Stimulated activated naive CD8-positive, alpha-beta T cell treated with anti-CD3 and anti-CD28 coated beads, Interleukin-15, amount 100 ng/mL, for 72 hours (primary cell): ENCODE measurements around the gene NTN3.

ENCODE experiments used
- ATAC-seq: fragments of 150-1000 bp; cut with Tn5 transposase; 2 replicates; pipeline ENCODE4 v1.10.0; 2021; ENCODE audit warnings: mild to moderate bottlenecking, moderate library complexity
- DNase-seq, 2 donors: peaks; one replicate each; pipeline ENCODE4 v3.0.0; 2021 to 2022
- H3K27ac Mint-ChIP-seq, 2 donors: one replicate each; pipeline ENCODE4 v1.8.0; 2022; ENCODE audit warnings: mild to moderate bottlenecking in 2 of 2, mixed read lengths in 2 of 2, moderate library complexity in 2 of 2
- H3K27me3 Mint-ChIP-seq: one replicate; pipeline ENCODE4 v1.8.0; 2022; ENCODE audit warnings: mixed read lengths
- H3K4me1 Mint-ChIP-seq: one replicate; pipeline ENCODE4 v1.8.0; 2022; ENCODE audit warnings: mild to moderate bottlenecking, mixed read lengths
- H3K4me3 Mint-ChIP-seq, 2 donors: one replicate each; pipeline ENCODE4 v1.8.0; 2022; ENCODE audit warnings: mild to moderate bottlenecking in 2 of 2, mixed read lengths in 2 of 2, moderate library complexity in 1 of 2
- H3K9me3 Mint-ChIP-seq, 2 donors: one replicate each; pipeline ENCODE4 v1.8.0; 2022; ENCODE audit warnings: mixed read lengths in 2 of 2

NTN3 gene

GRCh38 chr16:2469399-2470233 is 1.5 kb upstream of the NTN3 start:
- no peak overlapping the region for H3K27ac Mint-ChIP-seq
- peaks cover 61% of the 10 kb centered on the region for H3K27me3 Mint-ChIP-seq
- no peak for DNase-seq
- no peaks in the 10 kb centered on the region for H3K9me3 Mint-ChIP-seq
- H3K4me1 Mint-ChIP-seq, result peaks cover 52% of the 10 kb centered on the region
- peak overlapping the region in 1 of 2 donors; percentile 44 for H3K4me3 Mint-ChIP-seq
- no peak for ATAC-seq

- H3K27ac Mint-ChIP-seq, result no peak overlapping the region
These were observed 879 bp upstream of the NTN3 start for GRCh38 chr16:2470234-2470601.

GRCh38 chr16:2470603-2471015 is 488 bp upstream of the NTN3 start:
- ATAC-seq (no peak), DNase-seq (no peak)

More at GRCh38 chr16:2470234-2470601, 879 bp upstream of the NTN3 start:
- DNase-seq, result no peak
- H3K9me3 Mint-ChIP-seq, result no peaks in the 10 kb centered on the region
- peak overlapping the region in 1 of 2 donors; percentile 44 for H3K4me3 Mint-ChIP-seq
- H3K4me1 Mint-ChIP-seq, result peaks cover 52% of the 10 kb centered on the region
- ATAC-seq, result no peak
- H3K27me3 Mint-ChIP-seq, result peaks cover 61% of the 10 kb centered on the region

GRCh38 chr16:2471653-2472487 is 773 bp downstream of the NTN3 start:
- Mint-ChIP-seq H3K9me3 (no peaks in the 10 kb centered on the region), H3K4me3 (peak overlapping the region in 1 of 2 donors; percentile 63), H3K4me1 (peaks cover 64% of the 10 kb centered on the region), H3K27me3 (peaks cover 57% of the 10 kb centered on the region), H3K27ac (no peak overlapping the region)
- ATAC-seq (no peak), DNase-seq (no peak)

More at GRCh38 chr16:2470603-2471015, 488 bp upstream of the NTN3 start:
- Mint-ChIP-seq H3K27me3 (peaks cover 61% of the 10 kb centered on the region), H3K27ac (no peak overlapping the region), H3K4me1 (peaks cover 52% of the 10 kb centered on the region), H3K9me3 (no peaks in the 10 kb centered on the region), H3K4me3 (no peak overlapping the region)

- peaks cover 51% of the 10 kb centered on the region for H3K27me3 Mint-ChIP-seq
- H3K4me3 Mint-ChIP-seq, result no peak overlapping the region
- no peak for DNase-seq
- peaks cover 63% of the 10 kb centered on the region for H3K4me1 Mint-ChIP-seq
- no peak for ATAC-seq
- no peaks in the 10 kb centered on the region for H3K9me3 Mint-ChIP-seq
- H3K27ac Mint-ChIP-seq, result no peak overlapping the region
These were observed 1.4 kb downstream of the NTN3 start for GRCh38 chr16:2472488-2472864.

DNA sequence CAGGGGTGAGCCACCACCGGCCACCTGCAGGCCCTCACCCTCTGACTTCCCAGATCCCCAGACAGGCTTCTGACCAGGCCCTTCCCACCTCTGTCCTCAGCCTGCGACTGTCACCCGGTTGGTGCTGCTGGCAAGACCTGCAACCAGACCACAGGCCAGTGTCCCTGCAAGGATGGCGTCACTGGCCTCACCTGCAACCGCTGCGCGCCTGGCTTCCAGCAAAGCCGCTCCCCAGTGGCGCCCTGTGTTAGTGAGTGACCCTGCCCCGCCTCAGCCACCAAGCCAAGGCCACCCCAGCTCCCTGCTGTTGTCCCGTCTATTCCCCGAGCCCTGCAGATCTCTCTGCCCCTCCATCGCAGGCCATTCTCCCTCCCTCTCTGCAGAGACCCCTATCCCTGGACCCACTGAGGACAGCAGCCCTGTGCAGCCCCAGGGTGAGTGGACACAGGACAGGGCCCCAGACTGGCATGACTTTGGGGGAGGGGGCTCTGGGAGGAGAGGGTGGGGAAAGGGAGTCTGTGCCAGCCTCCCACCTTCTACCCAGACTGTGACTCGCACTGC is 1.9 kb downstream of the NTN3 start:
- DNase-seq, result no peak
- peak overlapping the region; percentile 55 to 72 for H3K4me3 Mint-ChIP-seq
- H3K4me1 Mint-ChIP-seq, result peaks cover 67% of the 10 kb centered on the region
- H3K27ac Mint-ChIP-seq, result peak overlapping the region in 1 of 2 donors; percentile 71
- H3K27me3 Mint-ChIP-seq, result peaks cover 48% of the 10 kb centered on the region
- ATAC-seq, result no peak
- H3K9me3 Mint-ChIP-seq, result no peaks in the 10 kb centered on the region

GRCh38 chr16:2473446-2473926 is 2.4 kb downstream of the NTN3 start:
- Mint-ChIP-seq H3K9me3 (no peaks in the 10 kb centered on the region), H3K27me3 (peaks cover 43% of the 10 kb centered on the region), H3K4me1 (peaks cover 65% of the 10 kb centered on the region), H3K4me3 (peak overlapping the region; percentile 55 to 72), H3K27ac (peak overlapping the region in 1 of 2 donors; percentile 71)
- ATAC-seq, result no peak
- no peak for DNase-seq

DNA sequence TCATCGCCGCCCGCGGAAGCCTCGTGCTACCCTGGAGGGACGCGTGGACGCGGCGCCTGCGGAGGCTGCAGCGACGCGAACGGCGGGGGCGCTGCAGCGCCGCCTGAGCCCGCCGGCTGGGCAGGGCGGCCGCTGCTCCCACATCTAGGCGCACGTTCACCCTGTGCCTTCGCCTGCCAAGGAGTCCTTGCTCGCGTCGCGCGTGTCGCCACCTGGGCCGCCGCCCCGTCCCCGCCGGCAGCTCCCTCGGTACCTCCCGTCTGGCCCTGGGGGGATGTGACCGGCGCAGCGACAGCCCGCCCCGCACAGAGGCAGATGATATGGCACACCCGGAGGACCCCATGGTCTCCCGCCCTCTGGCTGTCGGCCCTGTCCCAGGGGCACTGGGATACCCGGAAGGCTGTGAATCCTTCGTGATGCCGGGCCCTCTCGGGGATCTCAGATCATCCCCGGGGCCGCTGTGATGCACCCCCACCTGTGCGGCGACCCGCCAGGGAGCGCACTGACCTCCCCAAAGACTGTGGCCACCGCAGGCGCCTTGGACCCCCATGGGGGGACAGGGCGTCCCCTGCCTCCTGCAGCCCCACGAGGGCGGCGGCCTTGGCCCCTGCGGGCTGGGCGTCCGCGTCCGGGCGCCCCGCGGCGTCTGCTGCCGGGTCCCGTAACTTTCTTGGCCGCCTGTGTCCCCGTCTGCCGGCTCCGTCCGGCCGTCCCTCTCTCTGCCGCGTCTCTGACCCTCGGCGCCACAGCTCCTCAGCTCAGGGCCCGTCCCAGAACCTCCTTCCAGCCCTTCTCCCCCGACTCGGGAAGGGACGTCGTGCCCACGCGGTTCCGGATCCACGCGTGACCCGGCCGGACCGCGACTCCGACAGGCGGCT is 3.1 kb downstream of the NTN3 start:
- peak; percentile 68 for ATAC-seq
- peak; percentile 57 to 65 for DNase-seq
- Mint-ChIP-seq H3K27me3 (peaks cover 35% of the 10 kb centered on the region), H3K4me3 (peak overlapping the region; percentile 86 to 90), H3K9me3 (no peaks in the 10 kb centered on the region), H3K4me1 (peaks cover 57% of the 10 kb centered on the region), H3K27ac (peak overlapping the region; percentile 69 to 87)

DNA sequence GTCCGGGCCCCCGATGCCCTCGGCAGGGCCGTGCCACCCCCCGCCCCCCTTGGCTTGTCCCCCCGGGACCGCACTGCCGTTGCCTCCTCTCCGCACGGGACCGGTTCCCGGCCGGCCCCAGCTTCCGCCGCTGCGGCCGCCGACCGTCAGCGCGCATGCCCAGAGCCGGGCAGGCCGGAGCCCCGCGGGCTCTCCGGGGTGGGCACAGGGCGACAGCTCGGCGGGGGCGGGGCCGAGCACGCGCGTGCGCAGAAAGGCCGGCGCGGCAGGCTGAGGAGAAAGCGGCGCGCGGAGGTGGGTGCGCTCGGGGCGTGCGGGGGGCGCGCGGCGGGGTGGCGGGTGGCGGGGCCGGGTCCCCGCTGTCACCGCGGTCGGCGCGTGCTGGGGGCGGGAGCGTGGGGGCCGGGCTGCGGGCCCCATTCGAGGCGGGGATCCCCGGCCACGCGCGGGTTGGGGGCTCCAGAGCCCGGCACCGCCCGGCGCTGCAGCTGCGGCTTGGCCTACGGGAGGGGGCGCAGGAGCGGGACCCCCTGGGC is 3.8 kb downstream of the NTN3 start, which contains the start of gene TBC1D24:
TBC1D24 (plus strand) TSS at position 251 of the 536 bp plus-strand sequence. CDS start 21,022 bp downstream, outside the sequence.
- peaks cover 50% of the 10 kb centered on the region for H3K4me1 Mint-ChIP-seq
- H3K9me3 Mint-ChIP-seq, result no peaks in the 10 kb centered on the region

DNA sequence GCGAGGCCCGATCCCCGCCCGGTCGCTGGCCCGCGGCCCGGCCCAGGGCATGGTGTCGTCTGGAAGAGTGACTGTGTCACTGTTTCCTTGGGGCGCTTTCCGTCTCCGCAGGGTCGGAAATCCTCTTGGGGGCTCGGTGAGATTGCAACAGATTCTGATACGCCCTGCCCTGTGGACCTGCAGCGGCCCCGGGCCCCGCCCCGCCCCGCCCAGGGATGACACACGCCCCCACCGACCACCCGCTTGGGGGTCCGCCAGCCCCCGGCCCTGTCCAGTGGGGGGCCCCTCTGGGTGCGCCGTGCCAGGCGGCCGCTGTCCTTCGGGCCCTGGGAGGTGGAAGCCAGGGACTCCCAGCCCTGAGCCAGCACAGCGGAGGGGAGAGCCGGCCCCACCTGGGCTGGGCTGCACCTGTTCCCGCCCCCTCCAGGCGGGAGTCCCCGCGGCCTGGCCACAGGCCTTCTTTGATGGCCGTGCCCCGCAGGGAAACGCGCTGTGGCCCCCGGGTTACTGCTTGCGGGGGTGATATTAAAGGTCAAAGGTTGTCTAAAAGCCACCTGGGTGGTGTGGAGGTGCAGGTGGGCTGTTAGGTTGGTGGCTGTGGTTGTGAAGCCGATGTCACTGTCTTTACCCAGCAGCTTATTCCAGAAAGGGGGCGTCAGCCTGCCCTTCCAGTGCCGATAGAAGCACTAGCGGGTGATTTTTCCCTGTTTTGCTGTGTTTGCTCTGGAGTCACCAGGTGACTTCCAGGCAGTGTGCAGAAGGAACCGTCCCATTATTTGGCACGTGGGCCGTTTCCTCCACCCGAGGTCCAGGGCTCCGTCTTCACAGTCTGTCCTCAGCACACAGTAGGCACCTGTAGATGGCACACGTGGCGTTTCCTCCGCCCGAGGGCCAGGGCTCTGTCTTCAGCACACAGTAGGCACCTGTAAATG is 4.6 kb downstream of the NTN3 start:
- peak overlapping the region in 1 of 2 donors; percentile 67 for H3K27ac Mint-ChIP-seq

More for the DNA sequence above, 3.8 kb downstream of the NTN3 start, which contains the start of gene TBC1D24:
- H3K27me3 Mint-ChIP-seq, result peaks cover 28% of the 10 kb centered on the region
- peak within 1 kb of the TSS; percentile 86 to 90 for H3K4me3 Mint-ChIP-seq
- ATAC-seq (peak; percentile 74), DNase-seq (peak; percentile 85)
- H3K27ac Mint-ChIP-seq, result peak within 1 kb of the TSS; percentile 69 to 87

DNA sequence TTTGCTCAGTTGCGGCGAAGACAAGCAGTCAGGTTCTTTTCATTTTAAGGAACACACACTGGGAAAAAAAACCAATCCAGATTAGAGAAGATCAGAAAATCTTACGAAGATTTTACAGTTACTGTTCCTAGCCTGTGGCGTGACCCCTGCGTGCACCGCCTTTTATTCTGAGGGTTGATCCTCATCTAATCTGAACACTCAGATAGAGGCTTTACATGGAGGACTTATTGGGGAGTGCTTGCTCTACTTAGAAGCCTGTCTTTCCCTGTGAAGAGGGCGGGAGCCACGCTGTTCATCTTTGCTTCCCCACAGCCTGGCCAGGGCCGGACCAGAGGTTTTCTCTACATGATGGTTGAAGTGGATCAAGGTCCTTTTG is 5.2 kb downstream of the NTN3 start:
- peak overlapping the region; percentile 59 to 68 for H3K4me3 Mint-ChIP-seq
- H3K9me3 Mint-ChIP-seq, result no peaks in the 10 kb centered on the region
- H3K4me1 Mint-ChIP-seq, result peaks cover 43% of the 10 kb centered on the region
- peaks cover 20% of the 10 kb centered on the region for H3K27me3 Mint-ChIP-seq
- DNase-seq, result no peak
- no peak for ATAC-seq
- peak overlapping the region in 1 of 2 donors; percentile 67 for H3K27ac Mint-ChIP-seq

More for the DNA sequence above, 4.6 kb downstream of the NTN3 start:
- peaks cover 43% of the 10 kb centered on the region for H3K4me1 Mint-ChIP-seq
- H3K27me3 Mint-ChIP-seq, result peaks cover 21% of the 10 kb centered on the region
- H3K9me3 Mint-ChIP-seq, result no peaks in the 10 kb centered on the region
- DNase-seq (peak; percentile 51 to 54), ATAC-seq (peak; percentile 61)
- H3K4me3 Mint-ChIP-seq, result peak overlapping the region; percentile 68 to 69

GRCh38 chr16:2476741-2477140 is 5.6 kb downstream of the NTN3 start:
- H3K27ac Mint-ChIP-seq, result no peak overlapping the region
- peaks cover 42% of the 10 kb centered on the region for H3K4me1 Mint-ChIP-seq
- no peak for DNase-seq
- H3K9me3 Mint-ChIP-seq, result no peaks in the 10 kb centered on the region
- ATAC-seq, result no peak
- no peak overlapping the region for H3K4me3 Mint-ChIP-seq
- peaks cover 18% of the 10 kb centered on the region for H3K27me3 Mint-ChIP-seq

GRCh38 chr16:2477327-2477726 is 6.2 kb downstream of the NTN3 start:
- DNase-seq (no peak), ATAC-seq (no peak)
- peaks cover 42% of the 10 kb centered on the region for H3K4me1 Mint-ChIP-seq
- no peak overlapping the region for H3K27ac Mint-ChIP-seq
- no peaks in the 10 kb centered on the region for H3K9me3 Mint-ChIP-seq
- H3K27me3 Mint-ChIP-seq, result peaks cover 12% of the 10 kb centered on the region
- H3K4me3 Mint-ChIP-seq, result no peak overlapping the region
